ENCODE data around the gene IRX6. TPM values are rescaled to one million over a fixed set of nuclear protein-coding genes. Genes with fewer than 3 reads are reported as not detected.

Gene IRX6
- total RNA-seq, 1 experiment from 2014 or later: 0.22 TPM

- TF ChIP-seq ZNF281 (CRISPR knock-in tag; IDR thresholded peaks at IDR 0.05): no peak
- TF ChIP-seq JUN (CRISPR knock-in tag; IDR thresholded peaks at IDR 0.05): no peak
- no peak for TF ChIP-seq TEAD1 (CRISPR knock-in tag; IDR thresholded peaks at IDR 0.05)
- no peak for TF ChIP-seq MYBL2 (CRISPR knock-in tag; IDR thresholded peaks at IDR 0.05)
- TF ChIP-seq CREM (CRISPR knock-in tag; IDR thresholded peaks at IDR 0.05): no peak
- TF ChIP-seq ETV6 (CRISPR knock-in tag; IDR thresholded peaks at IDR 0.05): no peak
- no peak for TF ChIP-seq MAX (CRISPR knock-in tag; IDR thresholded peaks at IDR 0.05)
- TF ChIP-seq ATF1 (CRISPR knock-in tag; IDR thresholded peaks at IDR 0.05): no peak
Measured at GRCh38 chr16:55308973-55309372, 15.0 kb upstream of the IRX6 start (continued).

GRCh38 chr16:55322327-55322726 lies 1.7 kb upstream of the IRX6 start:
- no peak overlapping the region for H3K4me3 Mint-ChIP-seq
- CTCF ChIA-PET: interaction anchor here (2.1 to 3.9 kb wide), 2 partner anchors 10 to 49 kb away, joined by 7 to 18 read pairs; no protein-coding TSS in a partner anchor
- no peak for ATAC-seq

GRCh38 chr16:55324285-55325079 lies 479 bp downstream of the IRX6 start:
- Mint-ChIP-seq H3K4me3 (peak overlapping the region; percentile 77), H3K9me3 (no peaks in the 10 kb centered on the region), H3K27me3 (ENCODE audit: low read depth) (peaks cover 91% of the 10 kb centered on the region), H3K4me1 (peaks cover 26% of the 10 kb centered on the region), H3K27ac (no peak overlapping the region), H3K36me3 (no peaks in the 10 kb centered on the region)
- DNase-seq (ENCODE audit: low spot score) (peak; percentile 45), ATAC-seq (peak; percentile 5)
- POLR2A ChIA-PET: no interaction called here
- TF ChIP-seq FOXP1 (CRISPR knock-in tag; IDR thresholded peaks at IDR 0.05; ENCODE audit: borderline replicate concordance): 0 out of 2 replicates have a peak, but pooled peaks have one; percentile 39
- 0 out of 2 replicates have a peak, but pooled peaks have one; percentile 30 for TF ChIP-seq JUN (CRISPR knock-in tag; IDR thresholded peaks at IDR 0.05)
- peak; percentile 23; the same call in 1 of the 2 replicates for TF ChIP-seq MAX (CRISPR knock-in tag; IDR thresholded peaks at IDR 0.05)
- no peak for TF ChIP-seq CREB1 (CRISPR knock-in tag; IDR thresholded peaks at IDR 0.05)
- TF ChIP-seq ZNF423 (CRISPR knock-in tag; IDR thresholded peaks at IDR 0.05): no peak
- TF ChIP-seq SMAD3 (CRISPR knock-in tag; IDR thresholded peaks at IDR 0.05; ENCODE audit: borderline replicate concordance): no peak
- CTCF ChIA-PET: interaction anchor here (0.5 to 3.9 kb wide), 28 partner anchors 8 to 394 kb away, joined by 3 to 18 read pairs (median 4); partner anchors contain the start of gene IRX5

More at GRCh38 chr16:55322327-55322726, 1.7 kb upstream of the IRX6 start:
- POLR2A ChIA-PET: no interaction called here
- no peaks in the 10 kb centered on the region for H3K9me3 Mint-ChIP-seq
- H3K27me3 Mint-ChIP-seq (ENCODE audit: low read depth): peaks cover 73% of the 10 kb centered on the region
- no peak for DNase-seq (ENCODE audit: low spot score)
- no peaks in the 10 kb centered on the region for H3K36me3 Mint-ChIP-seq
- TF ChIP-seq MAX (CRISPR knock-in tag; IDR thresholded peaks at IDR 0.05) (no peak), E2F5 (CRISPR knock-in tag; IDR thresholded peaks at IDR 0.05) (no peak), ZNF396 (CRISPR knock-in tag; IDR thresholded peaks at IDR 0.05; ENCODE audit: borderline replicate concordance) (no peak), EMX1 (CRISPR knock-in tag; IDR thresholded peaks at IDR 0.05) (no peak), GTF2I (CRISPR knock-in tag; conservative IDR thresholded peaks at IDR 0.05) (no peak), TP53 (CRISPR knock-in tag; IDR thresholded peaks at IDR 0.05) (no peak), OVOL2 (CRISPR knock-in tag; IDR thresholded peaks at IDR 0.05; ENCODE audit: borderline replicate concordance) (no peak), ZNF317 (CRISPR knock-in tag; IDR thresholded peaks at IDR 0.05; ENCODE audit: borderline replicate concordance, low read depth) (no peak), NFYB (CRISPR knock-in tag; conservative IDR thresholded peaks at IDR 0.05; ENCODE audit: low read depth) (no peak), CBFB (CRISPR knock-in tag; IDR thresholded peaks at IDR 0.05; ENCODE audit: low read depth) (no peak)
- no peak overlapping the region for H3K27ac Mint-ChIP-seq
- peaks cover 17% of the 10 kb centered on the region for H3K4me1 Mint-ChIP-seq

Data from WTC11 (cell line).